ENCODE data around the gene SLC26A11. TPM values are rescaled to one million over a fixed set of nuclear protein-coding genes. Genes with fewer than 3 reads are reported as not detected.

The SLC26A11 gene
- total and polyA plus RNA-seq, 2 donors (not counting 1 experiment from before 2014, with no cell fraction given) = 10.1 to 31.4 TPM

- Histone ChIP-seq H3K27ac (ENCODE audit: low read length in 2 of 2) (no peak overlapping the region), H3K79me2 (ENCODE audit: control insufficient read depth, insufficient read depth, low read length) (no peaks in the 10 kb centered on the region), H3K36me3 (replicated peaks in 1 of 2; ENCODE audit: control extremely low read depth in 1 of 2, control insufficient read depth in 1 of 2, extremely low read depth in 1 of 2, insufficient read depth in 2 of 2, low read length in 1 of 2) (no peaks in the 10 kb centered on the region), H3K27me3 (replicated peaks in 1 of 4; ENCODE audit: control extremely low read depth in 1 of 4, control insufficient read depth in 3 of 4, insufficient read depth in 4 of 4, low read length in 3 of 4) (peaks cover 0 to 9% (median 0%) of the 10 kb centered on the region in 4 experiments), H3K4me3 (ENCODE audit: control extremely low read depth in 1 of 5, extremely low read depth in 1 of 5, insufficient read depth in 1 of 5, low read depth in 2 of 5, low read length in 4 of 5) (no peak overlapping the region), H4K20me1 (ENCODE audit: control insufficient read depth, insufficient read depth, low read length, poor library complexity, severe bottlenecking) (no peaks in the 10 kb centered on the region), H3K4me1 (ENCODE audit: control insufficient read depth in 2 of 2, insufficient read depth in 2 of 2, low read length in 2 of 2) (no peaks in the 10 kb centered on the region), H2AFZ (ENCODE audit: insufficient read depth, low read depth, low read length, poor library complexity, severe bottlenecking) (no peak overlapping the region), H3K9me3 (ENCODE audit: control extremely low read depth in 1 of 3, control insufficient read depth in 2 of 3, insufficient read depth in 1 of 3, low read length in 2 of 3) (peaks cover 0 to 3% (median 0%) of the 10 kb centered on the region in 3 donors), H3K9ac (ENCODE audit: low read length) (no peak overlapping the region), H3K4me2 (replicated peaks; ENCODE audit: low read depth, low read length, poor library complexity, severe bottlenecking) (no peak overlapping the region)
- peaks cover 9% of the 10 kb centered on the region for H3K27me3 Mint-ChIP-seq
- no peak for DNase-seq
- ATAC-seq (ENCODE audit: low read depth) = no peak
- H3K27ac Mint-ChIP-seq = no peak overlapping the region
- POLR2A ChIA-PET = no interaction called here
- no peaks in the 10 kb centered on the region for H3K4me1 Mint-ChIP-seq
- TF ChIP-seq, protein P1, sequence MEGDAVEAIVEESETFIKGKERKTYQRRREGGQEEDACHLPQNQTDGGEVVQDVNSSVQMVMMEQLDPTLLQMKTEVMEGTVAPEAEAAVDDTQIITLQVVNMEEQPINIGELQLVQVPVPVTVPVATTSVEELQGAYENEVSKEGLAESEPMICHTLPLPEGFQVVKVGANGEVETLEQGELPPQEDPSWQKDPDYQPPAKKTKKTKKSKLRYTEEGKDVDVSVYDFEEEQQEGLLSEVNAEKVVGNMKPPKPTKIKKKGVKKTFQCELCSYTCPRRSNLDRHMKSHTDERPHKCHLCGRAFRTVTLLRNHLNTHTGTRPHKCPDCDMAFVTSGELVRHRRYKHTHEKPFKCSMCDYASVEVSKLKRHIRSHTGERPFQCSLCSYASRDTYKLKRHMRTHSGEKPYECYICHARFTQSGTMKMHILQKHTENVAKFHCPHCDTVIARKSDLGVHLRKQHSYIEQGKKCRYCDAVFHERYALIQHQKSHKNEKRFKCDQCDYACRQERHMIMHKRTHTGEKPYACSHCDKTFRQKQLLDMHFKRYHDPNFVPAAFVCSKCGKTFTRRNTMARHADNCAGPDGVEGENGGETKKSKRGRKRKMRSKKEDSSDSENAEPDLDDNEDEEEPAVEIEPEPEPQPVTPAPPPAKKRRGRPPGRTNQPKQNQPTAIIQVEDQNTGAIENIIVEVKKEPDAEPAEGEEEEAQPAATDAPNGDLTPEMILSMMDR (IDR thresholded peaks at IDR 0.05) = no peak
- TF ChIP-seq EZH2 (IDR thresholded peaks at IDR 0.05; ENCODE audit: borderline replicate concordance, insufficient read depth, low read depth, low read length, poor library complexity, severe bottlenecking) = no peak
- H3K9me3 Mint-ChIP-seq (ENCODE audit: insufficient read depth) = no peaks in the 10 kb centered on the region
- H3K4me3 Mint-ChIP-seq = no peak overlapping the region
- intact Hi-C loops (cut with micrococcal nuclease) = no loop called here
- CTCF ChIA-PET = no interaction called here
- WGBS (ENCODE audit: insufficient coverage) = no CpG with 5 or more reads among the region's 12 CpGs
Observed at GRCh38 chr17:80173126-80173525, 47.1 kb upstream of the SLC26A11 start.

DNA sequence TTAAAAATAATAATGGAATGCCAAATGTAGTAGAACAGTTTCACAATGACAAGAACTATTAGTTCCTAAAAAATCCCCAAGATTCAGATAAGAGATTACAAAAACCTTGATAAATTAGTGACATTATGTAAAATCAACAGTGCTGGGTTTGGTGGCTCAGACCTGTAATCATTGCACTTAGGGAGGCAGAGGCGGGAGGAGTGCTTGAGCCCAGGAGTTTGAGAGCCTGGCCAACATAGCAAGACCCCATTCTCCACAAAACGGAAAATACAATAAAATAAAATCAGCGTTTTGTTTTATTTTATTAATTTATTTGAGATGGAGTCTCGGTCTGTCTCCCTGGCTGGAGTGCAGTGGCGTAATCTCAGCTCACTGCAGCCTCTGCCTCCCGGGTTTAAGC, 46.3 kb upstream of the SLC26A11 start:
- ChIA-PET POLR2A (no interaction called here), CTCF (no interaction called here)
- Histone ChIP-seq H3K4me2 (replicated peaks; ENCODE audit: low read depth, low read length, poor library complexity, severe bottlenecking) (no peak overlapping the region), H3K4me3 (ENCODE audit: control extremely low read depth in 1 of 5, extremely low read depth in 1 of 5, insufficient read depth in 1 of 5, low read depth in 2 of 5, low read length in 4 of 5) (no peak overlapping the region), H3K4me1 (ENCODE audit: control insufficient read depth in 2 of 2, insufficient read depth in 2 of 2, low read length in 2 of 2) (no peaks in the 10 kb centered on the region), H3K9me3 (ENCODE audit: control extremely low read depth in 1 of 3, control insufficient read depth in 2 of 3, insufficient read depth in 1 of 3, low read length in 2 of 3) (peaks cover 0 to 3% (median 0%) of the 10 kb centered on the region in 3 donors), H3K9ac (ENCODE audit: low read length) (no peak overlapping the region), H3K27ac (ENCODE audit: low read length in 2 of 2) (no peak overlapping the region), H3K36me3 (replicated peaks in 1 of 2; ENCODE audit: control extremely low read depth in 1 of 2, control insufficient read depth in 1 of 2, extremely low read depth in 1 of 2, insufficient read depth in 2 of 2, low read length in 1 of 2) (no peaks in the 10 kb centered on the region), H3K27me3 (replicated peaks in 1 of 4; ENCODE audit: control extremely low read depth in 1 of 4, control insufficient read depth in 3 of 4, insufficient read depth in 4 of 4, low read length in 3 of 4) (peaks cover 0 to 5% (median 0%) of the 10 kb centered on the region in 4 experiments), H2AFZ (ENCODE audit: insufficient read depth, low read depth, low read length, poor library complexity, severe bottlenecking) (no peak overlapping the region), H4K20me1 (ENCODE audit: control insufficient read depth, insufficient read depth, low read length, poor library complexity, severe bottlenecking) (no peaks in the 10 kb centered on the region), H3K79me2 (ENCODE audit: control insufficient read depth, insufficient read depth, low read length) (no peaks in the 10 kb centered on the region)
- peaks cover 10% of the 10 kb centered on the region for H3K27me3 Mint-ChIP-seq
- no peak for DNase-seq
- H3K9me3 Mint-ChIP-seq (ENCODE audit: insufficient read depth) = no peaks in the 10 kb centered on the region
- TF ChIP-seq, protein P1 (IDR thresholded peaks at IDR 0.05) = no peak
- intact Hi-C loops (cut with micrococcal nuclease) = no loop called here
- H3K4me3 Mint-ChIP-seq = no peak overlapping the region
- H3K27ac Mint-ChIP-seq = no peak overlapping the region
- whole genome bisulfite sequencing (ENCODE audit: insufficient coverage) = no CpG with 5 or more reads among the region's 6 CpGs
- ATAC-seq (ENCODE audit: low read depth) = no peak
- no peaks in the 10 kb centered on the region for H3K4me1 Mint-ChIP-seq
